ENCODE results near the gene CEP152. TPM values are rescaled to one million over a fixed set of nuclear protein-coding genes. Genes with fewer than 3 reads are reported as not detected.

The CEP152 gene
- total RNA-seq, 2 donors from 2014 or later = 3.6 to 7.9 TPM

DNA sequence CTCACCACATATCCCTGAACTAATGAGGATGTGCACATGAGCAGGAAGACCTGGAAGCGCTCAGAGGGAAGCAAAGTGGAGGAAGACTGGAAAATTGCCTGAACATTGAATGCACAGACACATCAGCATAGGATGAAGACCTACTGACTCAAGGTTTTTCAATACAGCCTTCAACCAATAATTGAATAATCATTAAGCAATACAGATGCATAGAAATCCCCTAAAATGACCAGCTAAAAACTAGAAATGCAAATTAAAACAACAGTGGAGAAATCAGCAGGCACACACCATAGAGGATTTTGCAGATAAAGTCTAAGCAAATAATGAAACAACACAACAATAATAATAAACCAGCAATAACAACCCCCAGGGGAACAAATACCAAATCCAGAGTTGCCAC is 80.4 kb downstream of the CEP152 start:
- intact Hi-C loops (cut with DNase I) = no loop called here
- DNase-seq (no peak), ATAC-seq (no peak)
- Histone ChIP-seq H3K9me3 (no peaks in the 10 kb centered on the region), H3K27me3 (no peaks in the 10 kb centered on the region), H3K27ac (no peak overlapping the region), H3K4me3 (no peak overlapping the region), H3K4me1 (no peaks in the 10 kb centered on the region), H3K36me3 (replicated peaks in 1 of 2; ENCODE audit: insufficient read depth in 1 of 2, low read depth in 2 of 2) (no peaks in the 10 kb centered on the region)
- TF ChIP-seq POLR2A (IDR thresholded peaks at IDR 0.05) = no peak
- TF ChIP-seq, protein P1, sequence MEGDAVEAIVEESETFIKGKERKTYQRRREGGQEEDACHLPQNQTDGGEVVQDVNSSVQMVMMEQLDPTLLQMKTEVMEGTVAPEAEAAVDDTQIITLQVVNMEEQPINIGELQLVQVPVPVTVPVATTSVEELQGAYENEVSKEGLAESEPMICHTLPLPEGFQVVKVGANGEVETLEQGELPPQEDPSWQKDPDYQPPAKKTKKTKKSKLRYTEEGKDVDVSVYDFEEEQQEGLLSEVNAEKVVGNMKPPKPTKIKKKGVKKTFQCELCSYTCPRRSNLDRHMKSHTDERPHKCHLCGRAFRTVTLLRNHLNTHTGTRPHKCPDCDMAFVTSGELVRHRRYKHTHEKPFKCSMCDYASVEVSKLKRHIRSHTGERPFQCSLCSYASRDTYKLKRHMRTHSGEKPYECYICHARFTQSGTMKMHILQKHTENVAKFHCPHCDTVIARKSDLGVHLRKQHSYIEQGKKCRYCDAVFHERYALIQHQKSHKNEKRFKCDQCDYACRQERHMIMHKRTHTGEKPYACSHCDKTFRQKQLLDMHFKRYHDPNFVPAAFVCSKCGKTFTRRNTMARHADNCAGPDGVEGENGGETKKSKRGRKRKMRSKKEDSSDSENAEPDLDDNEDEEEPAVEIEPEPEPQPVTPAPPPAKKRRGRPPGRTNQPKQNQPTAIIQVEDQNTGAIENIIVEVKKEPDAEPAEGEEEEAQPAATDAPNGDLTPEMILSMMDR (IDR thresholded peaks at IDR 0.05) = no peak
- WGBS, 2 donors = 100% methylated on average over 1 of the region's 1 CpG

DNA sequence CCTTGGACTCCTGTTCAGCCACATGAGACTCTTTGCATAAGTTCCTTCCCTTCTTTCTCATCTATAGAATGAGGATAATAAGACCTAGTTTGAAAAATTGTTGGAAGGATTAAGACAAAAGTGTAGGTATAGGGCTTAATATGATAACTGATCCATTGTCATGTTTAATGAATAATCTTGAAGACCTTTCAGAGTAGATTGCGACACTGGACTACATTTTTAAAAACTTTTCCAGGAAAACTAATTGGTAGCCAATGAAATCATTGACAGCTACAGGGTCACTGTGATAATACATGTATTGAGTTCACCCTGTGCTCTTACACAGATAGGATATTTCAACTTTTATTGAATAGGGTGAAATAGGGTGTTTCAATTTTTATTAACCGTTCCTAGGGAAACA is 86.9 kb downstream of the CEP152 start:
- Histone ChIP-seq H3K36me3 (replicated peaks in 1 of 2; ENCODE audit: insufficient read depth in 1 of 2, low read depth in 2 of 2) (no peaks in the 10 kb centered on the region), H3K4me3 (no peak overlapping the region), H3K27me3 (no peaks in the 10 kb centered on the region), H3K4me1 (no peaks in the 10 kb centered on the region), H3K27ac (no peak overlapping the region), H3K9me3 (no peaks in the 10 kb centered on the region)
- DNase-seq (no peak), ATAC-seq (no peak)
- WGBS, 2 donors = 93 to 97% methylated on average over 2 of the region's 2 CpGs
- TF ChIP-seq, protein P1 (IDR thresholded peaks at IDR 0.05) = no peak
- no peak for TF ChIP-seq POLR2A (IDR thresholded peaks at IDR 0.05)
- intact Hi-C loops (cut with DNase I) = no loop called here

DNA sequence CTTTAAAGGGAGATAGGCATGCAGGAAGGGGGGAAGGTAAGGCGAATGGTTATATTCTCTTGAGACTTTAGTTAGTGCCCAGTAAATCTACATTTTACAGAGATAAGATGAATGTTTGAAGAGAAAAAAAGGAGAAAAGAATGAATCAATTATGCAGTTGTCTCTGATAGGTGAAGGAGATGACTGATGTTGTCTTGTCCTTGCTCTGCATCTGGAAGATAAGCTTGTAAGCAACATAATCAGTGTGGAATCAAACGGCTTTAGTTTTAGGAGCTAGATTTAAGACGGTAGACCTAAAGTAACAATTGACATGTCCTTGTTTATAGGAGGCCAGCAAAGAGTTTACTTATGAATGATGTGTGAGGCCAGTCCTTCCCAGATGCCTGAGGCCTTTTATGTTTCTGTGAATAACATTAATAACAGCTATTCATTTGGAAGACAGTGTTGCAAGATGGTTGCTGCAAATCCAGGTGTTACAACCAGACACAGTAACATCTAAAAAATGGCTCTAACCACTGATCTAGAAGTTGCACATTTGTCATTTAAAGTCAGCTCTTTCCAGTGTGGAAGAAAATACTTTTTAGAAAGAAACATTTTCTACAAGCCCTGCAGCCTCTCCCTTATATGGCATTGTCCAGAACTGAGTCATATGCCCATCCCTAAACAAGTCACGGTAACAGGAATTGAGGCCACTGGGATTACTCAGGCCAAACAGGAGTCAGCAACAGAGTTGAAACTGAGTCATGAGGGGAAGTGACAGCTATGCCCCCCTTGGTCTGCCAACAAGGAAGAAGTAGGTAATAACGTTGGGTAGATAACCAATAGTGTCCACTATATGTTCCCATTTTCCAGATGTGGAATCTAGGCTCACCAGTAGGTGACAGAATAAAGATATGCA is 87.9 kb downstream of the CEP152 start:
- H3K27me3 ChIP-seq = no peaks in the 10 kb centered on the region
- no peaks in the 10 kb centered on the region for H3K9me3 ChIP-seq
- 77 to 81% methylated on average over 5 of the region's 5 CpGs for WGBS, 2 donors
- no peaks in the 10 kb centered on the region for H3K4me1 ChIP-seq
- TF ChIP-seq POLR2A (IDR thresholded peaks at IDR 0.05) = no peak
- TF ChIP-seq, protein P1 (IDR thresholded peaks at IDR 0.05) = no peak
- intact Hi-C loops (cut with DNase I) = no loop called here
- DNase-seq (no peak), ATAC-seq (no peak)
- no peaks in the 10 kb centered on the region for H3K36me3 ChIP-seq (replicated peaks in 1 of 2; ENCODE audit: insufficient read depth in 1 of 2, low read depth in 2 of 2)
- no peak overlapping the region for H3K27ac ChIP-seq
- no peak overlapping the region for H3K4me3 ChIP-seq

DNA sequence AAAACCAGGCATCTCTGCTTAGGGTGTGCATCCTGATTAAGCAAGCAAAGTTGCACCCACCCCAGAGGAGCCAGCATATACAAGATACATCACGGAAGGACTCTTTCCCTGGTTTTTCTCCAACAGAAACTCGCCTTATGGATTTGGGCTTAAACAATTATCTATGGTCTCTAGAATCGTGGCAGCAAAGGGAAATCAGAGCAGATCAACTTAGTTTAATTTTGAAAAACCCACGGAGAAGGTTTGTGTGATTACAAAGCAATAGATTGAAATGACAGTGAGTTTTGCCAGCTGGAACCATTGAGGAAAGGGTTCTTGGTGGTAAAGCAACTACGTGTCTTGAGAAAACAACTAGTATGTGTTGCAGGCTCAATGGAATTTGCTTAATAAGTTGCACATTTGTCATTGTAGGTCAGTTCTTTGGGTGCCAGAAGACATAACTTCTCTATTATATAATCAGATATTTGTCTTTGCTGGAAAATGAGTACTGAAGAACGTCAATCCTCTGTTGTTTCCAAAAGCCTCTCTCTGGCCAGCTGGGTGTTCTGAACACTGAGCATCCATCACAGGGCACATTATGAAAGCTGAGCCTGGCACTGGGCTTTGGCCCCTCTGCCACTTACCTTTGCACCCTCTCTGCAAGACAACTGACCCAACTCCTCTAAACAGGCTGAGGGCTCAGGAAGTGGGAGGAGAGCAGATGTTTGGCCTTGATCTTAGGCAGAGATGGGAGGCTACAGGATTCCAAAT is 89.6 kb downstream of the CEP152 start:
- Histone ChIP-seq H3K4me1 (no peaks in the 10 kb centered on the region), H3K27ac (no peak overlapping the region), H3K27me3 (no peaks in the 10 kb centered on the region), H3K36me3 (replicated peaks in 1 of 2; ENCODE audit: insufficient read depth in 1 of 2, low read depth in 2 of 2) (no peaks in the 10 kb centered on the region), H3K9me3 (no peaks in the 10 kb centered on the region), H3K4me3 (no peak overlapping the region)
- ATAC-seq = no peak
- no peak for DNase-seq
- intact Hi-C loops (cut with DNase I) = no loop called here
- TF ChIP-seq, protein P1 (IDR thresholded peaks at IDR 0.05) = no peak
- TF ChIP-seq POLR2A (IDR thresholded peaks at IDR 0.05) = no peak
- 71% methylated on average over 6 of the region's 6 CpGs for WGBS, 2 donors
